SJCRH30 (cell line): Measurements from ENCODE around the gene ZFYVE9. TPM values are rescaled to one million over a fixed set of nuclear protein-coding genes. Genes with fewer than 3 reads are reported as not detected.
"Not testable (repeated sequence)": the region's sequence is repeated elsewhere in the genome, so short reads cannot be mapped to it uniquely, and the experiment has no call there.

ENCODE experiments used
- DNase-seq, 2 experiments: peaks; one replicate each; pipeline ENCODE4 v3.0.0-alpha.2; 2015 to 2020
- H3K27ac ChIP-seq: fragments of 250-450 bp; sonication (Bioruptor Pico); 2 replicates; pipeline ENCODE4 v1.5.1; 2020; ENCODE audit warnings: mild to moderate bottlenecking, moderate library complexity
- H3K27me3 ChIP-seq: fragments of 250-450 bp; sonication (Bioruptor Pico); 2 replicates; pipeline ENCODE4 v1.5.1; 2020; ENCODE audit warnings: mild to moderate bottlenecking, moderate library complexity
- H3K36me3 ChIP-seq: fragments of 250-450 bp; sonication (Bioruptor Pico); 2 replicates; pipeline ENCODE4 v1.5.1; 2020; ENCODE audit warnings: mild to moderate bottlenecking, moderate library complexity
- H3K4me1 ChIP-seq: fragments of 250-450 bp; sonication (Bioruptor Pico); 2 replicates; pipeline ENCODE4 v1.5.1; 2020; ENCODE audit warnings: mild to moderate bottlenecking, moderate library complexity
- H3K4me3 ChIP-seq: fragments of 250-450 bp; sonication (Bioruptor Pico); 2 replicates; pipeline ENCODE4 v1.5.1; 2020; ENCODE audit warnings: mild to moderate bottlenecking, moderate library complexity
- H3K9me3 ChIP-seq: fragments of 250-450 bp; sonication (Bioruptor Pico); replicated peaks from 2 replicates; pipeline ENCODE4 v1.5.1; 2020; ENCODE audit warnings: mild to moderate bottlenecking, moderate library complexity
- total RNA-seq: library from RNA; depleted of rRNA; stranded (reverse); fragments of >200 nt; shearing (Covaris generic); gene quantifications from 2 replicates; pipeline ENCODE4 v1.2.3, GENCODE V29; 2014; rRNA removed

ZFYVE9 gene, protein sequence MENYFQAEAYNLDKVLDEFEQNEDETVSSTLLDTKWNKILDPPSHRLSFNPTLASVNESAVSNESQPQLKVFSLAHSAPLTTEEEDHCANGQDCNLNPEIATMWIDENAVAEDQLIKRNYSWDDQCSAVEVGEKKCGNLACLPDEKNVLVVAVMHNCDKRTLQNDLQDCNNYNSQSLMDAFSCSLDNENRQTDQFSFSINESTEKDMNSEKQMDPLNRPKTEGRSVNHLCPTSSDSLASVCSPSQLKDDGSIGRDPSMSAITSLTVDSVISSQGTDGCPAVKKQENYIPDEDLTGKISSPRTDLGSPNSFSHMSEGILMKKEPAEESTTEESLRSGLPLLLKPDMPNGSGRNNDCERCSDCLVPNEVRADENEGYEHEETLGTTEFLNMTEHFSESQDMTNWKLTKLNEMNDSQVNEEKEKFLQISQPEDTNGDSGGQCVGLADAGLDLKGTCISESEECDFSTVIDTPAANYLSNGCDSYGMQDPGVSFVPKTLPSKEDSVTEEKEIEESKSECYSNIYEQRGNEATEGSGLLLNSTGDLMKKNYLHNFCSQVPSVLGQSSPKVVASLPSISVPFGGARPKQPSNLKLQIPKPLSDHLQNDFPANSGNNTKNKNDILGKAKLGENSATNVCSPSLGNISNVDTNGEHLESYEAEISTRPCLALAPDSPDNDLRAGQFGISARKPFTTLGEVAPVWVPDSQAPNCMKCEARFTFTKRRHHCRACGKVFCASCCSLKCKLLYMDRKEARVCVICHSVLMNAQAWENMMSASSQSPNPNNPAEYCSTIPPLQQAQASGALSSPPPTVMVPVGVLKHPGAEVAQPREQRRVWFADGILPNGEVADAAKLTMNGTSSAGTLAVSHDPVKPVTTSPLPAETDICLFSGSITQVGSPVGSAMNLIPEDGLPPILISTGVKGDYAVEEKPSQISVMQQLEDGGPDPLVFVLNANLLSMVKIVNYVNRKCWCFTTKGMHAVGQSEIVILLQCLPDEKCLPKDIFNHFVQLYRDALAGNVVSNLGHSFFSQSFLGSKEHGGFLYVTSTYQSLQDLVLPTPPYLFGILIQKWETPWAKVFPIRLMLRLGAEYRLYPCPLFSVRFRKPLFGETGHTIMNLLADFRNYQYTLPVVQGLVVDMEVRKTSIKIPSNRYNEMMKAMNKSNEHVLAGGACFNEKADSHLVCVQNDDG (N-terminal part only)
- total RNA-seq = 26.1 and 27.5 TPM in 2 replicates

GRCh38 chr1:52141513-52142219, at the start of gene ZFYVE9:
Gene ZFYVE9, plus strand, starts transcription at chr1:52142089. Its CDS starts 91,118 bp downstream, at chr1:52233207.
- Histone ChIP-seq H3K27ac (peak within 1 kb of the TSS; percentile 49), H3K4me1 (peaks cover 6% of the 10 kb centered on the region), H3K4me3 (peak within 1 kb of the TSS; percentile 81), H3K36me3 (no peaks in the 10 kb centered on the region), H3K27me3 (no peaks in the 10 kb centered on the region), H3K9me3 (no peaks in the 10 kb centered on the region)
- DNase-seq = peak; percentile 80 to 90

GRCh38 chr1:52094300-52094699, 47.6 kb upstream of the ZFYVE9 start:
- H3K4me1 ChIP-seq, DNase-seq, H3K4me3 ChIP-seq, H3K27me3 ChIP-seq, H3K9me3 ChIP-seq, H3K27ac ChIP-seq: not testable (repeated sequence)
- H3K36me3 ChIP-seq = peaks cover 22% of the 10 kb centered on the region; the same call in 1 of the 2 replicates

GRCh38 chr1:52096216-52096615, 45.7 kb upstream of the ZFYVE9 start:
- DNase-seq = no peak
- Histone ChIP-seq H3K36me3 (peaks cover 6% of the 10 kb centered on the region; the same call in 1 of the 2 replicates), H3K4me1 (0 out of 2 replicates have a peak, but pooled peaks cover 2% of the 10 kb centered on the region), H3K4me3 (no peak overlapping the region), H3K9me3 (no peaks in the 10 kb centered on the region), H3K27ac (no peak overlapping the region), H3K27me3 (no peaks in the 10 kb centered on the region)

DNA sequence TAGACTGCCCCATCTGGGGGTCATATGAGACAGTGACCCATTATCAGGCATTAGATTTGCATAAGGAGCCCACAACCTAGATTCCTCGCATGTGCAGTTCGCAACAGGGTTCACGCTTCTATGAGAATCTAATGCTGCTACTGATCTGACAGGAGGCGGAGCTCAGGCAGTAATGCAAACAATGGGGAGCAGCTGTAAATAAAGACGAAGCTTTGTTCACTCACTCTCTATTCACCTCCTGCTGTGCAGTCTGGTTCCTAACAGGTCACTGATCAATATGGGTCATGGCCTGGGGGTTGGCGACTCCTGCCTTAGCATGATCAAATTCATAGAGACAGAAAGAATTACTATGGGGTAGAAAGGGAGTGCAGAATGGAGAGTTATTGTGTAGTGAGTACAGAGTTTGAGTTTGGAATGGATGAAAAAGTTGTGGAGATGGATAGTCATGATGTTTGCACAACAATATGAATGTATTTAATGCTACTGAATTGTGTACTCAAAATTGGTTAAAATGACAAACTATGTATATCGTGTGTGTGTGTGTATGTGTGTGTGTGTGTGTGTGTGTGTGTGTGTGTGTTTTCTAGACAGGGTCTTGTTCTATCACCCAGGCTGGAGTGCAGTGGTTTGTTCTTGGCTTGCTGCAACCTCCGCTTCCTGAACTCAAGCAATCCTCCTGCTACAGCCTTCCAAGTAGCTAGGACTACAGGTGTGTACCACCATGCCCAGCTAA, 43.6 kb upstream of the ZFYVE9 start:
- no peaks in the 10 kb centered on the region for H3K27me3 ChIP-seq

DNA sequence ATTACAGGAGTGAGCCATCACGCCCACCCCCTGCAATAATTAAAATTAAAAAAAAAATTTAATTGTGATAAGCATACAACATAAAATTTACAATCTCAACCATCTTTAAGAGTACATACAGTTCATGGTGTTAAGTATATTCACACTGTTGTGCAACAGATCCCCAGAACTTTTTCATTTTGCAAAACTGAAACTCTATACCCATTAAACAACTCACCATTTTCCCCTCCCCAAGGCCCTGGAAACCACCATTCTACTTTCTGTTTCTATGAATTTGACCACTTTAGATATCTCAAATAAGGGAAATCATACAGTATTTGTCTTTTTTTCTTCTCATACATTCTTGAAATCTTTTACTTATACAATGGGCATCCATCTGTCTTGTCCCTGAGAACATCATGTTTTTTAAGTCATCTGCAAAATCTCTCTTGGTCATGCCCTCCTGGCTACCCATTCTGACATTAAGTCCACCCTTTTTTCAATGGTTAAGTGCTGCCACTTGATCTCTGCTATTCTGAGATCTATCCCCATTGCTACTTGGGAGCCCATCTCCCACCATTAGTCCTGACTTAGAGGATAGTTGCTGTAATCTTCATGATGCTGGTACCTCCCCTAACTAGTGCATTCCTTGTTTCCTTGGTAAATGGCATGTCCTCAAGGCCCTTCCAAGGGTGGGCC, 39.4 kb upstream of the ZFYVE9 start:
- no peak overlapping the region for H3K4me3 ChIP-seq
- no peaks in the 10 kb centered on the region for H3K27me3 ChIP-seq
- no peak for DNase-seq
- H3K9me3 ChIP-seq = 0 out of 2 replicates have a peak, but pooled peaks cover 3% of the 10 kb centered on the region
- H3K4me1 ChIP-seq = no peaks in the 10 kb centered on the region
- H3K27ac ChIP-seq = no peak overlapping the region
- H3K36me3 ChIP-seq = no peaks in the 10 kb centered on the region

More for the DNA sequence above, 43.6 kb upstream of the ZFYVE9 start:
- Histone ChIP-seq H3K36me3 (no peaks in the 10 kb centered on the region), H3K4me1 (0 out of 2 replicates have a peak, but pooled peaks cover 2% of the 10 kb centered on the region), H3K27ac (no peak overlapping the region), H3K4me3 (no peak overlapping the region), H3K9me3 (no peaks in the 10 kb centered on the region)
- DNase-seq = no peak

- Histone ChIP-seq H3K4me1 (no peaks in the 10 kb centered on the region), H3K36me3 (no peaks in the 10 kb centered on the region), H3K27me3 (0 out of 2 replicates have a peak, but pooled peaks cover 3% of the 10 kb centered on the region), H3K4me3 (no peak overlapping the region), H3K27ac (no peak overlapping the region), H3K9me3 (no peaks in the 10 kb centered on the region)
- no peak for DNase-seq
Observed at GRCh38 chr1:52111492-52111891, 30.4 kb upstream of the ZFYVE9 start.

- H3K27ac ChIP-seq = no peak overlapping the region
- H3K9me3 ChIP-seq = no peaks in the 10 kb centered on the region
- no peak for DNase-seq
- H3K4me1 ChIP-seq = no peaks in the 10 kb centered on the region
- H3K27me3 ChIP-seq = 0 out of 2 replicates have a peak, but pooled peaks cover 3% of the 10 kb centered on the region
- no peak overlapping the region for H3K4me3 ChIP-seq
- H3K36me3 ChIP-seq = no peaks in the 10 kb centered on the region
Observed at GRCh38 chr1:52112489-52112888, 29.4 kb upstream of the ZFYVE9 start.

DNA sequence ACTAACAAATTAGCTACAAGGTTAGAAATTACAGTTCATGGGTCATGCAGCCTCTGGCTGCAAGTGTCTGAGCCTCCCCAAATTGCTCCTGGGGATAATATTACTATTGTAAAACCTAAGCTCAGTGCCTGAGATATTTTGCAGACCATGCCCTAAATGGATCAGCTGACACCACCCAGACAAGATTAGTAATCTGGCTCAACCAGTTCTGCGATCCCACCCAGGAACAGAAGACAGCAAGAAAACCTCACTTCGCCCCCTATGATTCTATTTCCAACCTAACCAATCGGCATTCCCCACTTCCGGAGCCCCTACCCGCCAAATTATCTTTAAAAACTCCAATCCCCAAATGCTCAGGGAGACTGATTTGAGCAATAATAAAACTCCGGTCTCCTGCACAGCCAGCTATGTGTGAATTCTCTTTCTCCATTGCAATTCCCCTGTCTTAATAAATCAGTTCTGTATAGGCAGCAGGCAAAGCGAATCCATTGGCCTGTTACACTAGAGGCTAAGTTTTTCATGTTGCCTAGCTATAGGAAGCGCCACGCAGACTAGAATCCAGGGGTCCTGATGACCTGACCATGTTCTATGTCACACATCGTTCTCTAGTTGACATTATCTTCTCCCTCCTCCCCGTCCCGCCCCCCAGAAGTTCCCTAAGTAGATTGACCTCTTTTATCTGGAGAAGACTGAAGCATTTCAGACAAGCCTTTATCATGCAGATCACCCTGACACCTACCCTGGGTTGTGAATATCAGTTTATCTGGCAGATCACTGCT, 22.4 kb upstream of the ZFYVE9 start:
- DNase-seq = no peak
- no peaks in the 10 kb centered on the region for H3K36me3 ChIP-seq

GRCh38 chr1:52122384-52122783, 19.5 kb upstream of the ZFYVE9 start:
- no peaks in the 10 kb centered on the region for H3K36me3 ChIP-seq
- no peak overlapping the region for H3K4me3 ChIP-seq
- H3K9me3 ChIP-seq = no peaks in the 10 kb centered on the region
- no peak for DNase-seq
- H3K4me1 ChIP-seq = no peaks in the 10 kb centered on the region
- no peak overlapping the region for H3K27ac ChIP-seq
- H3K27me3 ChIP-seq = peaks cover 4% of the 10 kb centered on the region; the same call in 1 of the 2 replicates

More for the DNA sequence above, 22.4 kb upstream of the ZFYVE9 start:
- Histone ChIP-seq H3K4me1 (no peaks in the 10 kb centered on the region), H3K27ac (no peak overlapping the region), H3K27me3 (0 out of 2 replicates have a peak, but pooled peaks cover 3% of the 10 kb centered on the region), H3K9me3 (no peaks in the 10 kb centered on the region), H3K4me3 (no peak overlapping the region)

GRCh38 chr1:52123622-52124021, 18.3 kb upstream of the ZFYVE9 start:
- Histone ChIP-seq H3K27ac (no peak overlapping the region), H3K9me3 (no peaks in the 10 kb centered on the region), H3K4me3 (no peak overlapping the region), H3K36me3 (no peaks in the 10 kb centered on the region), H3K4me1 (no peaks in the 10 kb centered on the region), H3K27me3 (peaks cover 4% of the 10 kb centered on the region; the same call in 1 of the 2 replicates)
- no peak for DNase-seq

- Histone ChIP-seq H3K27me3 (peaks cover 4% of the 10 kb centered on the region; the same call in 1 of the 2 replicates), H3K27ac (no peak overlapping the region), H3K9me3 (no peaks in the 10 kb centered on the region), H3K4me3 (no peak overlapping the region), H3K36me3 (no peaks in the 10 kb centered on the region), H3K4me1 (no peaks in the 10 kb centered on the region)
- DNase-seq = no peak
Observed at GRCh38 chr1:52125736-52126359, 16.0 kb upstream of the ZFYVE9 start.
